ENCODE measurements around the gene IL12RB2.
A peak's percentile ranks its signal among the peaks of the same experiment; 100 is the strongest.

IL12RB2 gene

DNA sequence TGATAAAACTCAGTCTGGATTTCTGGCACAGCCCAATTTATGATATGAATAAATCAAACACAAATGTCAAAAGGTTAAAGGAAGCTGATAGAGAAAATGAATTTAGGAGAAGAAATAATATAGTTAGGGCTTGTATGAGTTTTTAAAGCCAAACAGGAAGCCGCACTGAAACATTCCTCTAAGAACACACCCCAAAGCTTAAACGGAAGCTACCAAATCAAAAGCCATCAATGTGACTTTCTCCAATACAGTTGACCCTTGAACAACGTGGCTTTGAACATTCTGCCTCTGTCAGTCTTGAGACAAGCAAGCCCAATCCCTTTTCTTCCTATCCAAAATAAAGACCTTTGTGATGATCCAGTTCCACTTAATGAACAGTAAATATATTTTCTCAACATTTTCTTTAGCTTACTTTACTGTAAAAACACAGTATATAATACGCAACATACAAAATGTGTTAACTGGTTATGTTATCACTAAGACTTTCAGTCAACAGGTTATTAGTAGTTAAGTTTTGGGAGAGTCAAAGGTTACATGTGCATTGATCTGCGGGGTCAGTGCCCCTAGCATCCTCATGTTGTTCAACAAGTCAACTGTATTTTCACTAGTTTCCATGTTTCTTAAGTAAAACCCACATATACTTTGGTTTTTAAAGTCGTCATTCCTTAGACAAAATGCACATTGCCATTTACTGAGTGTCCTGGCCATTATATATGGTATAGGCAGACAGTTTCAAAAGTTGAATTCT lies 111.3 kb downstream of the IL12RB2 start:
- no peak overlapping the region for H3K4me3 ChIP-seq (ENCODE audit: low read depth, low read length)
- TF ChIP-seq MYC (IDR thresholded peaks at IDR 0.05; ENCODE audit: low read depth, low read length) (no peak), POLR2A (IDR thresholded peaks at IDR 0.05; ENCODE audit: extremely low read depth, insufficient read length) (no peak)
- TF ChIP-seq, protein P1, sequence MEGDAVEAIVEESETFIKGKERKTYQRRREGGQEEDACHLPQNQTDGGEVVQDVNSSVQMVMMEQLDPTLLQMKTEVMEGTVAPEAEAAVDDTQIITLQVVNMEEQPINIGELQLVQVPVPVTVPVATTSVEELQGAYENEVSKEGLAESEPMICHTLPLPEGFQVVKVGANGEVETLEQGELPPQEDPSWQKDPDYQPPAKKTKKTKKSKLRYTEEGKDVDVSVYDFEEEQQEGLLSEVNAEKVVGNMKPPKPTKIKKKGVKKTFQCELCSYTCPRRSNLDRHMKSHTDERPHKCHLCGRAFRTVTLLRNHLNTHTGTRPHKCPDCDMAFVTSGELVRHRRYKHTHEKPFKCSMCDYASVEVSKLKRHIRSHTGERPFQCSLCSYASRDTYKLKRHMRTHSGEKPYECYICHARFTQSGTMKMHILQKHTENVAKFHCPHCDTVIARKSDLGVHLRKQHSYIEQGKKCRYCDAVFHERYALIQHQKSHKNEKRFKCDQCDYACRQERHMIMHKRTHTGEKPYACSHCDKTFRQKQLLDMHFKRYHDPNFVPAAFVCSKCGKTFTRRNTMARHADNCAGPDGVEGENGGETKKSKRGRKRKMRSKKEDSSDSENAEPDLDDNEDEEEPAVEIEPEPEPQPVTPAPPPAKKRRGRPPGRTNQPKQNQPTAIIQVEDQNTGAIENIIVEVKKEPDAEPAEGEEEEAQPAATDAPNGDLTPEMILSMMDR (IDR thresholded peaks at IDR 0.05; ENCODE audit: low read depth, low read length) = no peak
- TF ChIP-seq, protein P2, sequence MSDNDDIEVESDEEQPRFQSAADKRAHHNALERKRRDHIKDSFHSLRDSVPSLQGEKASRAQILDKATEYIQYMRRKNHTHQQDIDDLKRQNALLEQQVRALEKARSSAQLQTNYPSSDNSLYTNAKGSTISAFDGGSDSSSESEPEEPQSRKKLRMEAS (IDR thresholded peaks at IDR 0.05; ENCODE audit: low read depth, low read length) = no peak
- DNase-seq (ENCODE audit: low read depth) = no peak

GRCh38 chr1:67420835-67421492 lies 113.3 kb downstream of the IL12RB2 start:
- TF ChIP-seq MYC (IDR thresholded peaks at IDR 0.05; ENCODE audit: low read depth, low read length) (no peak), POLR2A (IDR thresholded peaks at IDR 0.05; ENCODE audit: extremely low read depth, insufficient read length) (no peak)
- TF ChIP-seq, protein P1 (IDR thresholded peaks at IDR 0.05; ENCODE audit: low read depth, low read length) = no peak
- TF ChIP-seq, protein P2 (IDR thresholded peaks at IDR 0.05; ENCODE audit: low read depth, low read length) = no peak
- H3K4me3 ChIP-seq (ENCODE audit: low read depth, low read length) = peak overlapping the region; percentile 4
- DNase-seq (ENCODE audit: low read depth) = no peak

GRCh38 chr1:67427465-67427864 lies 119.8 kb downstream of the IL12RB2 start:
- no peak for DNase-seq (ENCODE audit: low read depth)
- H3K4me3 ChIP-seq (ENCODE audit: low read depth, low read length) = peak overlapping the region; percentile 90
- TF ChIP-seq, protein P1 (IDR thresholded peaks at IDR 0.05; ENCODE audit: low read depth, low read length) = no peak

- TF ChIP-seq, protein P1 (IDR thresholded peaks at IDR 0.05; ENCODE audit: low read depth, low read length) = no peak
- no peak for DNase-seq (ENCODE audit: low read depth)
- H3K4me3 ChIP-seq (ENCODE audit: low read depth, low read length) = peak overlapping the region; percentile 90
These were observed 120.3 kb downstream of the IL12RB2 start for GRCh38 chr1:67427947-67428346.

- DNase-seq (ENCODE audit: low read depth) = peak; percentile 53
- TF ChIP-seq POLR2A (IDR thresholded peaks at IDR 0.05; ENCODE audit: extremely low read depth, insufficient read length) = no peak
- peak; percentile 72 for TF ChIP-seq MYC (IDR thresholded peaks at IDR 0.05; ENCODE audit: low read depth, low read length)
- TF ChIP-seq, protein P2 (IDR thresholded peaks at IDR 0.05; ENCODE audit: low read depth, low read length) = peak; percentile 78; the same call in 1 of the 2 replicates
- peak overlapping the region; percentile 90 for H3K4me3 ChIP-seq (ENCODE audit: low read depth, low read length)
These were observed 121.4 kb downstream of the IL12RB2 start for GRCh38 chr1:67429011-67429527.

DNA sequence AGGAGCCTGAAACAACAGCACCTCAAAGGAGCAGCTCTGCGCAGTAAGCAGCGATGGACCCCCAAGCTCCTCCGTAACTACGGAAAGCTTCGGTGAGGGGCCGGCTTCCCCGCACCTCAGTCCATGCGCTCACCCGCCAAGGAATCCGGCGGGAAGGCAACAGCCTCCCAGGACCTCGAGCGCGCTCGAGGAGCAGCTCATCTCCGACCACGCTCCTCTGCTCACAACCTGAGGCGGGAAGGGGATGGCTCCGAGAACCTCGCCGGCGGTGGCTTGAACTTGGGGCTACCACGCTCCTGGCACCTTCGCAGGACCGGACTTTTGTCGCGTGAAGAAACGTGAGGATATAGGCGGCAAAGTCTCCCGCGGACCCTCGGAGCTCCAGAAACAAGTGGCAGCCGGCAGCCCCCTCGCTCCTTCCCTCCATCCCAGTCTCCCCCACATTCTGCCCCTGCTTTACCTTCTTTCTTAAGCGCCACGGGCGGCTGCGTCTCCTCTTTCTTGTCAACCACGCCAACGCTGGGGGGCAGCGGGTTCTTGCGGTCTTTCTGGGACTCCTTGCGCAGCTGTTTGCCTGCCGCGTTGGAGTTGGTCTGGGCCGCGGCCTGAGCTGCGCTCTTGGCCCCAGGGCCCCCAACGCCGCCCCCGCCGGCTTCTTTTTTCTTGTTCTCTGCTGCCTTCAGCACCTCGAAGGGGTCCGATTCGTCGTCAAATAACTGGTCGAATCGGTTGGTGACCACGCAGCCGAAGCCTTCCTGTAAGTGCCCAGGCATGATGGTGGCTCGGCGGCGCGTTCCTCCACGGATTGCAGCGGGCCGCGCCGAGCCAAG lies 122.1 kb downstream of the IL12RB2 start:
- TF ChIP-seq, protein P1 (IDR thresholded peaks at IDR 0.05; ENCODE audit: low read depth, low read length) = no peak
- TF ChIP-seq MYC (IDR thresholded peaks at IDR 0.05; ENCODE audit: low read depth, low read length) (0 out of 2 replicates have a peak, but pooled peaks have one; percentile 10), POLR2A (IDR thresholded peaks at IDR 0.05; ENCODE audit: extremely low read depth, insufficient read length) (peak; percentile 59)
- DNase-seq (ENCODE audit: low read depth) = peak; percentile 43
- peak overlapping the region; percentile 90 for H3K4me3 ChIP-seq (ENCODE audit: low read depth, low read length)

All from NB4 (cell line).